Sigmoid colon (tissue), 7 donors: Measurements from ENCODE around the gene CCDC70. TPM values are rescaled to one million over a fixed set of nuclear protein-coding genes. Genes with fewer than 3 reads are reported as not detected.
"Not testable (repeated sequence)": the region's sequence is repeated elsewhere in the genome, so short reads cannot be mapped to it uniquely, and the experiment has no call there.

Experiments used
- DNase-seq: peaks from one replicate; pipeline ENCODE4 v3.0.0-alpha.2; 2019
- H3K27ac ChIP-seq, 4 donors: fragments of 200-600 bp; sonication (generic); one replicate each; pipeline ENCODE4 v1.5.1; 2016 to 2019; ENCODE audit warnings: mild to moderate bottlenecking in 1 of 4
- H3K27me3 ChIP-seq, 3 donors: fragments of 200-600 bp; sonication (generic); one replicate each; pipeline ENCODE4 v1.5.1; 2019; ENCODE audit warnings: mild to moderate bottlenecking in 1 of 3
- H3K36me3 ChIP-seq, 4 donors: fragments of 200-600 bp; sonication (generic); one replicate each; pipeline ENCODE4 v1.5.1; 2016 to 2019
- H3K4me1 ChIP-seq, 4 donors: fragments of 200-600 bp; sonication (generic); one replicate each; pipeline ENCODE4 v1.5.1; 2017 to 2019
- H3K4me3 ChIP-seq, 4 donors: fragments of 200-600 bp; sonication (generic); one replicate each; pipeline ENCODE4 v1.5.1; 2017 to 2019; ENCODE audit warnings: mild to moderate bottlenecking in 2 of 4, moderate library complexity in 1 of 4
- H3K9me3 ChIP-seq, 4 donors: fragments of 200-600 bp in 3 of 4; sonication (generic) in 3 of 4; one replicate each; pipeline versions ENCODE4 v1.5.1 to v1.6.1; 2013 to 2019
- CTCF ChIP-seq, 4 experiments: fragments of 450-650 bp in 3 of 4; fragments of 200-600 bp in 1 of 4; IDR thresholded peaks; one replicate each; pipeline ENCODE4 v1.5.1; 2016 to 2019; ENCODE audit warnings: antibody characterized with exemption in 4 of 4, mild to moderate bottlenecking in 3 of 4, moderate library complexity in 2 of 4
- EP300 ChIP-seq, 4 donors: sonication (generic); formaldehyde crosslinking; IDR thresholded peaks; one replicate each; pipeline ENCODE4 v1.6.1; 2017; ENCODE audit warnings: antibody characterized with exemption in 4 of 4
- POLR2A ChIP-seq, 2 donors: fragments of 450-650 bp; IDR thresholded peaks; one replicate each; pipeline ENCODE4 v1.6.1; 2016; ENCODE audit warnings: antibody characterized with exemption in 2 of 2, mild to moderate bottlenecking in 2 of 2, moderate library complexity in 2 of 2
- POLR2AphosphoS5 ChIP-seq, 4 donors: sonication (generic); formaldehyde crosslinking; IDR thresholded peaks; one replicate each; pipeline ENCODE4 v1.6.1; 2017; ENCODE audit warnings: antibody characterized with exemption in 4 of 4
- WGBS, 2 donors: extraction: QIAGEN DNeasy Blood & Tissue Kit; methylation state at CpG; one replicate each; pipeline ENCODE4 v1.1.7; 2013; 5-methylcytosine and 5-hydroxymethylcytosine counted together
- intact Hi-C: fragments of 100-400 bp; cut with DNase I; formaldehyde crosslinking; loops from one replicate; pipeline ENCODE4 v1.15.1; 2023
- polyA plus RNA-seq, 3 donors: library from polyadenylated mRNA; stranded (reverse); fragments of 200-250 nt; gene quantifications; one replicate each; pipeline ENCODE4 v1.2.3, GENCODE V29; 2013
- total RNA-seq, 4 donors: library from RNA; depleted of rRNA; stranded (reverse); fragments of >200 nt; gene quantifications; one replicate each; pipeline ENCODE4 v1.1.0, GENCODE V29; 2016
- donor health status: healthy with polysubstance abuse.
- donor health status: Bipolar disorder and iron deficiency.
- donor health status: healthy.

CCDC70 gene
- total and polyA plus RNA-seq, 7 donors, result not detected

DNA sequence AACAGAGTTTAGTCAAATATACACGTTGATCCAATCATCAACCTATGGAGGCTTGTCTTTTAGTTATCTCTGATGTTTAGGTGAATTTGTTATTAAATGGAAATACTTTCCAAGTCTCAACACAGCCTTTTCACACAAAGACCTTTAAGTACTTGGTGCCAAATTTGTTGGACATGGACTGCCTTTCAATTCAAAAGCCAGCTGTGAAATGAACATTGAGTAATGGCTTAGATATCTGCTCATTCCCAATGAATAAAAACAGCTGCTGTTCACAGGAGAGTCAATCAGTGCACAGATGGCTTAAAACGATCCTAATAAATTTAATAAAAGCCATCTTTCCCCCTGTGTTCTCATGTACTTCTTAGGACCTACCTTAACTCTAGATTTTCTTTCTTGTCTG, 37.9 kb upstream of the CCDC70 start:
- H3K27ac ChIP-seq, result no peak overlapping the region
- H3K9me3 ChIP-seq, result no peaks in the 10 kb centered on the region
- intact Hi-C loops, result no loop called here
- 66 to 84% methylated on average over 2 of the region's 2 CpGs for WGBS, 2 donors
- DNase-seq, result no peak
- H3K36me3 ChIP-seq, result no peaks in the 10 kb centered on the region
- TF ChIP-seq EP300 (IDR thresholded peaks at IDR 0.05) (no peak), POLR2AphosphoS5 (IDR thresholded peaks at IDR 0.05) (no peak), CTCF (IDR thresholded peaks at IDR 0.05) (no peak), POLR2A (IDR thresholded peaks at IDR 0.05) (no peak)
- peaks cover 0 to 48% (median 41%) of the 10 kb centered on the region in 4 donors for H3K4me1 ChIP-seq
- no peaks in the 10 kb centered on the region for H3K27me3 ChIP-seq
- H3K4me3 ChIP-seq, result no peak overlapping the region

DNA sequence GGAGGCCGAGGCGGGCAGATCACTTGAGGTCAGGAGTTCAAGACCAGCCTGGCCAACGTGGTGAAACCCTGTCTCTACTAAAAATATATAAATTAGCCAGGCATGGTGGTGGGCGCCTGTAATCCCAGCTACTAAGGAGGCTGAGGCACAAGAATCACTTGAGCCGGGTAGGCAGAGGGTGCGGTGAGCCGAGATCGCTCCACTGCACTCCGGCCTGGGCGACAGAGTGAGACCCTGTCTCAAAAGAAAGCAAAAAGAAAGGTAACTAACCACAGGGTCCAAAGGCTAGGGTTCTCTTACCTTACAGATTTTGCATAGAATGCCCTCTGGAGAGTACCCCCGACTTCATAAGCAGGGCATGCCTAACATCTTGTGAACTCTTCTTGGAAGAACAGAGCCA, 37.1 kb upstream of the CCDC70 start:
- intact Hi-C loops, H3K27me3 ChIP-seq, H3K36me3 ChIP-seq, H3K9me3 ChIP-seq, H3K4me3 ChIP-seq: not testable (repeated sequence)
- DNase-seq, result peak; percentile 26
- WGBS, 2 donors, result 73 to 82% methylated on average over 11 of the region's 11 CpGs
- H3K4me1 ChIP-seq, result peaks cover 0 to 40% (median 37%) of the 10 kb centered on the region in 4 donors
- peak overlapping the region in 3 of 4 donors; percentile 20 to 79 (median 67) for H3K27ac ChIP-seq

DNA sequence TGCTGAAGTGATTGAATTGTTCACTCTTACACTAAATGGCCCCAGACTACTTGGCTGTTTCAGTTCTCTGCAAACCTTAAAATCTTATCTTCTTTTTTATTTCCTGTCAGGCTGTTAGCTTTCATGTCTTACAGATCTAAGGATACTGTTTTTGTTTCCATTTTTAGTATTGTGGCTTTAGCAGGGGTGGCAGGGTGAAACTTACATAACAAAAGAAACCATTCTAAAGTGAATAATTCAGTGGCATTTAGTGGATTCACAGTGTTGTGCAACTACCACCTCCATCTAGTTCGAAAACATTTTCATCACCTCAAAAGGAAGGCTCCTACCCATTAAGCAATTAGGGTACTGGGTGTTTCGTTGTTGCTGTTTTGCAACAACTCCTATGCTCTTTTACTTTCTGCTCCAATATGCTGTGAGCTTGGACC, 36.6 kb upstream of the CCDC70 start:
- peak overlapping the region; percentile 20 to 79 (median 68) for H3K27ac ChIP-seq
- no peaks in the 10 kb centered on the region for H3K36me3 ChIP-seq
- no peaks in the 10 kb centered on the region for H3K9me3 ChIP-seq
- 45 to 77% methylated on average over 2 of the region's 2 CpGs for WGBS, 2 donors
- H3K27me3 ChIP-seq, result no peaks in the 10 kb centered on the region
- no peak overlapping the region for H3K4me3 ChIP-seq
- peaks cover 0 to 40% (median 37%) of the 10 kb centered on the region in 4 donors for H3K4me1 ChIP-seq
- TF ChIP-seq POLR2A (IDR thresholded peaks at IDR 0.05) (no peak), POLR2AphosphoS5 (IDR thresholded peaks at IDR 0.05) (no peak), EP300 (IDR thresholded peaks at IDR 0.05) (no peak), CTCF (IDR thresholded peaks at IDR 0.05) (no peak)
- no peak for DNase-seq
- intact Hi-C loops, result no loop called here

DNA sequence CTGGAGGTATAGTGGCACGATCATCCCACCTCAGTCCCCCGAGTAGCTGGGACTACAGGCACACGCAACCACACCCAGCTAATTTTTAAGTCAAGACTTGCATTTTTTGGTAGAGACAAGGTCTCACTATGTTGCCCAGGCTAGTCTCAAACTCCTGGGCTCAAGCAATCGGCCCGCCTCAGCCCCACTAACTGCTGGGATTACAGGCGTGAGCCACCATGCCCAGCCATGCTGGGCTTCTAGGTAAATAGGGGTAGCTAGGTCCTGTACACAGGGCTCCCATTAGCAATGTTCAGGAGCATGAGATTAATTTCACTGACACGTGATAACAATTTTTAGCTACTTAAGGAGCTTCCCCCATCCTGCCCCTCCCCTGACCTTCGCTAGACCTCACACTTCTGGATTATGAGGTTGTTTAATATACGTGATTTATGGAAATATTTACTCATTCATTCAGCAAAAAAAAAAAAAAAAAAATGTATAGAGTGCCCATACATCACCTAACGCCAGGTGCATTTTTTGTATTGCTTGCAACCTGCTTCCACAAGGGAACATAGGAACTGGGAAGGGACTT, 36.0 kb upstream of the CCDC70 start:
- intact Hi-C loops, result no loop called here
- TF ChIP-seq POLR2AphosphoS5 (IDR thresholded peaks at IDR 0.05), result no peak
- no peak for TF ChIP-seq EP300 (IDR thresholded peaks at IDR 0.05)
- TF ChIP-seq POLR2A (IDR thresholded peaks at IDR 0.05), result no peak
- no peak for TF ChIP-seq CTCF (IDR thresholded peaks at IDR 0.05)
- Histone ChIP-seq H3K27me3 (no peaks in the 10 kb centered on the region), H3K9me3 (no peaks in the 10 kb centered on the region), H3K36me3 (no peaks in the 10 kb centered on the region), H3K4me1 (peaks cover 0 to 40% (median 37%) of the 10 kb centered on the region in 4 donors), H3K4me3 (no peak overlapping the region), H3K27ac (peak overlapping the region in 3 of 4 donors; percentile 67 to 79 (median 69))
- WGBS, 2 donors, result 73 to 88% methylated on average over 10 of the region's 10 CpGs
- no peak for DNase-seq

DNA sequence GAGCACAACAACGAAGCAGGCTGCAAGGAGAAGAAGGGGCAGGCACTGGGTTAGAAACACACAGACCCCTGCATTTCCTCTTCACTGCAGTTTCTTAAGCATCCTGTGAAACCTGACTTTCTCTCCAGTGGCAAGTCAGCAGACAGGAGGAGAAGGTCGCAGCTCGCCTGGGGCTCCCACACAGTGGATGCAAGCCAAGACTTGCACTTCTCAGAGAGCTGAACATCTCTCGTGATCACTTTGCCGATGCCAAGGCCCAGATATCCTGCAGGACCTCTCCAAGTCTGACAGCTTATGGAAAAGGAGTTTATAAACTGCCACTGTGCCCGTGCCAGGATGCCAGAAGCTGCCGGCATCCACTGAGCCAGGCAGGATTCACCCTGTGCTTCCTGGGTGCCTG, 35.2 kb upstream of the CCDC70 start:
- H3K4me1 ChIP-seq, result peaks cover 0 to 40% (median 37%) of the 10 kb centered on the region in 4 donors
- no peaks in the 10 kb centered on the region for H3K27me3 ChIP-seq
- intact Hi-C loops, result no loop called here
- no peak overlapping the region for H3K4me3 ChIP-seq
- DNase-seq, result peak; percentile 95
- peak; percentile 78 to 87 (median 84) for TF ChIP-seq POLR2AphosphoS5 (IDR thresholded peaks at IDR 0.05)
- TF ChIP-seq POLR2A (IDR thresholded peaks at IDR 0.05), result no peak
- peak in 3 of 4 donors; percentile 4 to 73 (median 73) for TF ChIP-seq EP300 (IDR thresholded peaks at IDR 0.05)
- no peaks in the 10 kb centered on the region for H3K36me3 ChIP-seq
- 56 to 82% methylated on average over 7 of the region's 7 CpGs for WGBS, 2 donors
- no peaks in the 10 kb centered on the region for H3K9me3 ChIP-seq
- peak overlapping the region; percentile 21 to 79 (median 68) for H3K27ac ChIP-seq

DNA sequence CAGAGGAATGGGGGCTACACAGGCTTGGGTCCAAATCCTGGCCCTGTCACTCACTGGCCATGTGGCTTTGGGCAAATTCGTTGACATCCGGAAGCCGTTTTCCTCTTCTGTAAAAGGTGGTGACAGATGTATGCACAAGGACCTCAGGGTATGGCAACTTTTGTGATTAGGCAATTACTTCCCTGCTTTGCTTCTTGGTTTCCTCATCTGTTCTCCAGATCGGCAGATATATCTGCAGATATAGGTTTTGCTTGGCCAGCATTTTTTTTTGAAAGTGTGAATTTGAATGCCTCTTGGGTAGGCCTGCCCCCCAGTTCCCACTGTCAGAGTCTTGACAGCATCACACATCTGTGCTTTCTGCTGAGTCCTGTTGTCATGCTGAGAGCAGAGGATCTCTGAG, 34.5 kb upstream of the CCDC70 start:
- H3K9me3 ChIP-seq, result no peaks in the 10 kb centered on the region
- WGBS, 2 donors, result 66 to 85% methylated on average over 4 of the region's 4 CpGs
- H3K27me3 ChIP-seq, result no peaks in the 10 kb centered on the region
- intact Hi-C loops, result no loop called here
- no peak for DNase-seq
- H3K27ac ChIP-seq, result peak overlapping the region in 3 of 4 donors; percentile 67 to 79 (median 69)
- H3K4me1 ChIP-seq, result peaks cover 0 to 40% (median 37%) of the 10 kb centered on the region in 4 donors
- no peak overlapping the region for H3K4me3 ChIP-seq
- no peaks in the 10 kb centered on the region for H3K36me3 ChIP-seq
- TF ChIP-seq POLR2AphosphoS5 (IDR thresholded peaks at IDR 0.05), result no peak
- TF ChIP-seq CTCF (IDR thresholded peaks at IDR 0.05), result no peak
- no peak for TF ChIP-seq EP300 (IDR thresholded peaks at IDR 0.05)
- no peak for TF ChIP-seq POLR2A (IDR thresholded peaks at IDR 0.05)
